GM21515 (cell line): ENCODE results near the gene MTHFR.

Experiments
- ATAC-seq: cut with Tn5 transposase; IDR thresholded peaks from one replicate; pipeline ENCODE4 v1.9.1; 2021; ENCODE audit not compliant: unreplicated experiment

The MTHFR gene

GRCh38 chr1:11736746-11737639 is 68.8 kb downstream of the MTHFR start:
- ATAC-seq, result no peak

GRCh38 chr1:11735854-11736745 is 69.7 kb downstream of the MTHFR start, which contains the start of gene AGTRAP:
Gene AGTRAP (plus strand): TSS chr1:11736136. CDS start chr1:11736209, 73 bp downstream.
- ATAC-seq, result peak; percentile 58
